Pancreas (tissue), 10 donors: ENCODE data around the gene ACOT9. TPM values are rescaled to one million over a fixed set of nuclear protein-coding genes. Genes with fewer than 3 reads are reported as not detected.

Source experiments
- ATAC-seq, 4 donors: fragments of 200-7000 bp; cut with Tn5 transposase; one replicate each; pipeline versions ENCODE4 v1.8.0 to v1.9.1; 2020; ENCODE audit warnings: mild to moderate bottlenecking in 4 of 4, moderate library complexity in 4 of 4
- DNase-seq, 6 donors: peaks; one replicate each; pipeline ENCODE4 v3.0.0-alpha.2; 2020
- FAIRE-seq: peaks from 2 replicates; lab custom pipeline; 2012; peaks lifted over from hg19 to GRCh38; lab: Jason Lieb, UNC
- H3K27ac ChIP-seq, 4 donors: fragments of 200-600 bp; sonication (generic); 1 replicate in 3 of 4; 2 replicates in 1 of 4; pipeline versions ENCODE4 v1.5.0 to v1.8.0; 2020
- H3K27me3 ChIP-seq, 4 donors: fragments of 200-600 bp; one replicate each; pipeline ENCODE4 v1.8.0; 2021
- H3K36me3 ChIP-seq, 3 donors: fragments of 200-600 bp; sonication (generic) in 1 of 3; one replicate each; pipeline versions ENCODE4 v1.5.0 to v1.8.0; 2020 to 2021
- H3K4me1 ChIP-seq, 3 donors: fragments of 200-600 bp; one replicate each; pipeline ENCODE4 v1.8.0; 2021
- H3K4me3 ChIP-seq, 4 donors: fragments of 200-600 bp; sonication (generic) in 2 of 4; one replicate each; pipeline versions ENCODE4 v1.5.0 to v1.8.0; 2020 to 2021
- H3K9me3 ChIP-seq, 4 donors: fragments of 200-600 bp; one replicate each; pipeline ENCODE4 v1.8.0; 2021
- CTCF ChIP-seq, 4 donors: fragments of 200-600 bp; sonication (generic) in 3 of 4; IDR thresholded peaks; one replicate each; pipeline versions ENCODE4 v1.5.0 to v1.8.0; 2021; ENCODE audit warnings: antibody characterized with exemption in 4 of 4
- WGBS, 2 donors: extraction: QIAGEN DNeasy Blood & Tissue Kit; methylation state at CpG; one replicate each; pipeline ENCODE4 v1.1.7; 2013; 5-methylcytosine and 5-hydroxymethylcytosine counted together
- intact Hi-C, 3 donors: fragments of 100-400 bp; cut with DNase I; formaldehyde crosslinking; loops; one replicate each; pipeline versions ENCODE4 v1.11.1 to v1.14.2; 2022
- polyA plus RNA-seq, 2 donors: library from polyadenylated mRNA; stranded (reverse); fragments of 200-250 nt; gene quantifications; one replicate each; pipeline ENCODE4 v1.2.3, GENCODE V29; 2013
- total RNA-seq, 6 donors: library from RNA; stranded (reverse); fragmentation: NEBNext Ultra II Directional in 4 of 6; extraction: Animal tissue kit (Norgen Biotek cat#: 25700) in 4 of 6; gene quantifications; one replicate each; pipeline versions ENCODE4 v1.2.1 to v1.2.4, GENCODE V29; 2021 to 2023
- donor health status: healthy with polysubstance abuse.
- donor health status: DM: no; HTN: no; CAD: no; lungs with moderate emphysema.
- donor health status: DM: no; HTN: no; CAD: no.
- donor health status: control.
- donor health status: control.
- donor health status: Bipolar disorder and iron deficiency.
- donor health status: DM: yes; HTN: yes; CAD: no.
- donor health status: DM: no; HTN: no; CAD: no.
- donor health status: DM: no; HTN: no; CAD: no.
- donor health status: DM: yes; HTN: yes; CAD: no.

ACOT9 gene
- total and polyA plus RNA-seq, 8 donors: 7.0 to 26.8 (median 13.4) TPM

GRCh38 chrX:23659339-23659738, 83.7 kb downstream of the ACOT9 start:
- H3K36me3 ChIP-seq: no peaks in the 10 kb centered on the region
- no peak overlapping the region for H3K4me3 ChIP-seq
- no peak for ATAC-seq
- peaks cover 0 to 3% (median 0%) of the 10 kb centered on the region in 4 donors for H3K27me3 ChIP-seq
- H3K27ac ChIP-seq: no peak overlapping the region
- DNase-seq: no peak
- no peaks in the 10 kb centered on the region for H3K9me3 ChIP-seq
- TF ChIP-seq CTCF (IDR thresholded peaks at IDR 0.05): no peak
- FAIRE-seq: no peak
- WGBS, 2 donors: 77 to 84% methylated on average over 4 of the region's 4 CpGs
- H3K4me1 ChIP-seq: no peaks in the 10 kb centered on the region
- intact Hi-C loops: no loop called here

- H3K9me3 ChIP-seq: no peaks in the 10 kb centered on the region
- peaks cover 0 to 3% (median 0%) of the 10 kb centered on the region in 4 donors for H3K27me3 ChIP-seq
- no peak overlapping the region for H3K4me3 ChIP-seq
- 86% methylated on average over 3 of the region's 3 CpGs for WGBS, 2 donors
- FAIRE-seq: no peak
- ATAC-seq: no peak
- no peak for TF ChIP-seq CTCF (IDR thresholded peaks at IDR 0.05)
- H3K27ac ChIP-seq: no peak overlapping the region
- H3K36me3 ChIP-seq: no peaks in the 10 kb centered on the region
- intact Hi-C loops: no loop called here
- no peak for DNase-seq
- no peaks in the 10 kb centered on the region for H3K4me1 ChIP-seq
Measured at GRCh38 chrX:23656684-23657083, 86.4 kb downstream of the ACOT9 start.

- Histone ChIP-seq H3K27ac (no peak overlapping the region), H3K27me3 (peaks cover 0 to 3% (median 0%) of the 10 kb centered on the region in 4 donors), H3K36me3 (no peaks in the 10 kb centered on the region), H3K4me1 (no peaks in the 10 kb centered on the region), H3K9me3 (no peaks in the 10 kb centered on the region), H3K4me3 (no peak overlapping the region)
- ATAC-seq: no peak
- 58 to 79% methylated on average over 5 of the region's 5 CpGs for WGBS, 2 donors
- DNase-seq: no peak
- intact Hi-C loops: no loop called here
- FAIRE-seq: no peak
- no peak for TF ChIP-seq CTCF (IDR thresholded peaks at IDR 0.05)
Measured at GRCh38 chrX:23656091-23656490, 87.0 kb downstream of the ACOT9 start.

Other genes starting within 250 kb of the ACOT9 start
- 100 to 1,000 TPM; 128 to 222 (median 179) TPM for gene PRDX4, start 75.8 kb downstream of the ACOT9 start, total RNA-seq
- 100 to 1,000 TPM in 1 of 2 donors, 10 to 100 TPM in 1; 48.4 to 119 TPM for gene PRDX4, start 75.8 kb downstream of the ACOT9 start, polyA plus RNA-seq
- 100 to 1,000 TPM in 2 of 6 donors, 10 to 100 TPM in 4; 51.1 to 376 (median 71.6) TPM for gene SAT1, start 39.9 kb upstream of the ACOT9 start, total RNA-seq
- gene SAT1, start 39.9 kb upstream of the ACOT9 start, polyA plus RNA-seq: 100 to 1,000 TPM; 220 to 326 TPM
- 10 to 100 TPM in 1 of 6 donors, 1 to 10 TPM in 5; 4.8 to 11.5 (median 7.6) TPM for gene APOO, start 164.7 kb upstream of the ACOT9 start, total RNA-seq
- 10 to 100 TPM in 1 of 2 donors, 1 to 10 TPM in 1; 10.0 to 16.9 TPM for gene APOO, start 164.7 kb upstream of the ACOT9 start, polyA plus RNA-seq
- gene CXorf58, start 164.7 kb upstream of the ACOT9 start, total RNA-seq: under 1 TPM in 5 of 6 donors, not detected in 1; 0.09 to 0.40 (median 0.16) TPM
- gene CXorf58, start 164.7 kb upstream of the ACOT9 start, polyA plus RNA-seq: under 1 TPM; 0.07 to 0.19 TPM